Jurkat, Clone E6-1 (cell line): ENCODE measurements around the gene CLNK.
"Not testable (repeated sequence)": the region's sequence is repeated elsewhere in the genome, so short reads cannot be mapped to it uniquely, and the experiment has no call there.

Experiments used
- DNase-seq: peaks from one replicate; pipeline ENCODE4 v3.0.0-alpha.2; 2011; ENCODE audit warnings: low read depth, low spot score
- H3K4me3 ChIP-seq: 2 replicates; pipeline ENCODE4 v1.5.1; 2011; ENCODE audit warnings: mild to moderate bottlenecking, low read length, control low read depth, moderate library complexity

Gene CLNK

GRCh38 chr4:10623862-10624261 lies 60.7 kb downstream of the CLNK start:
- H3K4me3 ChIP-seq, result no peak overlapping the region
- no peak for DNase-seq

- DNase-seq, result no peak
- no peak overlapping the region for H3K4me3 ChIP-seq
Observed at GRCh38 chr4:10623241-10623640, 61.3 kb downstream of the CLNK start.

GRCh38 chr4:10622728-10623127 lies 61.8 kb downstream of the CLNK start:
- H3K4me3 ChIP-seq, result no peak overlapping the region
- no peak for DNase-seq

GRCh38 chr4:10620935-10621488 lies 63.6 kb downstream of the CLNK start:
- H3K4me3 ChIP-seq, result no peak overlapping the region
- DNase-seq, result no peak

- no peak for DNase-seq
- no peak overlapping the region for H3K4me3 ChIP-seq
Observed at GRCh38 chr4:10619855-10620254, 64.7 kb downstream of the CLNK start.

- DNase-seq, result peak; percentile 23
- H3K4me3 ChIP-seq, result no peak overlapping the region
Observed at GRCh38 chr4:10619220-10619619, 65.3 kb downstream of the CLNK start.

- not testable (repeated sequence) for H3K4me3 ChIP-seq, DNase-seq
Observed at GRCh38 chr4:10614926-10615325, 69.6 kb downstream of the CLNK start.

GRCh38 chr4:10613926-10614478 lies 70.6 kb downstream of the CLNK start:
- no peak for DNase-seq
- no peak overlapping the region for H3K4me3 ChIP-seq

- no peak for DNase-seq
Observed at GRCh38 chr4:10612476-10612875, 72.1 kb downstream of the CLNK start.

GRCh38 chr4:10611673-10612072 lies 72.9 kb downstream of the CLNK start:
- DNase-seq, result no peak

More at GRCh38 chr4:10612476-10612875, 72.1 kb downstream of the CLNK start:
- H3K4me3 ChIP-seq, result no peak overlapping the region

GRCh38 chr4:10608501-10609219 lies 75.9 kb downstream of the CLNK start:
- no peak for DNase-seq
- H3K4me3 ChIP-seq, result no peak overlapping the region

More at GRCh38 chr4:10611673-10612072, 72.9 kb downstream of the CLNK start:
- H3K4me3 ChIP-seq, result no peak overlapping the region

GRCh38 chr4:10607206-10607605 lies 77.4 kb downstream of the CLNK start:
- H3K4me3 ChIP-seq, result no peak overlapping the region
- no peak for DNase-seq

GRCh38 chr4:10606483-10607155 lies 77.9 kb downstream of the CLNK start:
- DNase-seq, result no peak

GRCh38 chr4:10605746-10606482 lies 78.7 kb downstream of the CLNK start:
- DNase-seq, result no peak
- H3K4me3 ChIP-seq, result no peak overlapping the region

More at GRCh38 chr4:10606483-10607155, 77.9 kb downstream of the CLNK start:
- no peak overlapping the region for H3K4me3 ChIP-seq

GRCh38 chr4:10605031-10605430 lies 79.5 kb downstream of the CLNK start:
- no peak for DNase-seq
- no peak overlapping the region for H3K4me3 ChIP-seq

GRCh38 chr4:10599574-10599973 lies 85.0 kb downstream of the CLNK start:
- H3K4me3 ChIP-seq, result no peak overlapping the region
- DNase-seq, result no peak

- DNase-seq, result no peak
- no peak overlapping the region for H3K4me3 ChIP-seq
Observed at GRCh38 chr4:10598829-10599228, 85.7 kb downstream of the CLNK start.

GRCh38 chr4:10596586-10597290 lies 87.8 kb downstream of the CLNK start:
- no peak for DNase-seq

GRCh38 chr4:10593130-10593529 lies 91.4 kb downstream of the CLNK start:
- DNase-seq, result no peak
- H3K4me3 ChIP-seq, result no peak overlapping the region

More at GRCh38 chr4:10596586-10597290, 87.8 kb downstream of the CLNK start:
- H3K4me3 ChIP-seq, result no peak overlapping the region
